Transverse colon (tissue), 4 donors: ENCODE data around the gene ARHGAP24.

Source experiments
- EP300 ChIP-seq: sonication (generic); formaldehyde crosslinking; IDR thresholded peaks from one replicate; pipeline ENCODE4 v1.6.1; 2017; ENCODE audit warnings: antibody characterized with exemption, low read depth
- POLR2AphosphoS5 ChIP-seq, 3 donors: sonication (generic); formaldehyde crosslinking; IDR thresholded peaks; one replicate each; pipeline ENCODE4 v1.6.1; 2016; ENCODE audit warnings: antibody characterized with exemption in 3 of 3
- TF ChIP-seq, protein P1 (sequence below), 5 experiments: fragments of 200-600 bp in 3 of 5; fragments of 450-650 bp in 2 of 5; sonication (generic) in 3 of 5; IDR thresholded peaks; 1 replicate in 2 of 5; 2 replicates in 3 of 5; pipeline ENCODE4 v1.5.1; 2016 to 2017; ENCODE audit warnings: antibody characterized with exemption in 5 of 5, inconsistent platforms in 3 of 5, mild to moderate bottlenecking in 2 of 5, moderate library complexity in 1 of 5

DNA sequence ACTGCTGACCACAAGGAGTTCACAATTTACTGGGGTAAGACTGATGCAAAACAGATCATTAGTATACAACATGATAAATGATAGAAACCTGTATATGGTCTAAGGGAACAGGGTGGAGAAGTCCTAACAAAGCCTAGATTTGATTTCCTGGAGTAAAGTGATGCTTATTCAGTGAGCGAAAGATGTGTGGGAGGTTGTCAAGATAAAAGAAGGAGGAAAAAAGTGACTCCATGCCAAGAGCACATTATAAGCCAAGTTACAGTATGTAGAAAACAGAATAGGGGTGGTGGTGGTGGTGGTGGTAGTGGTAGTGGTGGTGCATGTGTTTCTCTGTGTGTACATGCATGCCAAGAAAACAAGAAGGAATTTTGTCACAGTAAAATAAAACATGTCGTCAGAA lies 559.7 kb downstream of the ARHGAP24 start:
- TF ChIP-seq, protein P1, sequence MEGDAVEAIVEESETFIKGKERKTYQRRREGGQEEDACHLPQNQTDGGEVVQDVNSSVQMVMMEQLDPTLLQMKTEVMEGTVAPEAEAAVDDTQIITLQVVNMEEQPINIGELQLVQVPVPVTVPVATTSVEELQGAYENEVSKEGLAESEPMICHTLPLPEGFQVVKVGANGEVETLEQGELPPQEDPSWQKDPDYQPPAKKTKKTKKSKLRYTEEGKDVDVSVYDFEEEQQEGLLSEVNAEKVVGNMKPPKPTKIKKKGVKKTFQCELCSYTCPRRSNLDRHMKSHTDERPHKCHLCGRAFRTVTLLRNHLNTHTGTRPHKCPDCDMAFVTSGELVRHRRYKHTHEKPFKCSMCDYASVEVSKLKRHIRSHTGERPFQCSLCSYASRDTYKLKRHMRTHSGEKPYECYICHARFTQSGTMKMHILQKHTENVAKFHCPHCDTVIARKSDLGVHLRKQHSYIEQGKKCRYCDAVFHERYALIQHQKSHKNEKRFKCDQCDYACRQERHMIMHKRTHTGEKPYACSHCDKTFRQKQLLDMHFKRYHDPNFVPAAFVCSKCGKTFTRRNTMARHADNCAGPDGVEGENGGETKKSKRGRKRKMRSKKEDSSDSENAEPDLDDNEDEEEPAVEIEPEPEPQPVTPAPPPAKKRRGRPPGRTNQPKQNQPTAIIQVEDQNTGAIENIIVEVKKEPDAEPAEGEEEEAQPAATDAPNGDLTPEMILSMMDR (IDR thresholded peaks at IDR 0.05) = no peak
- TF ChIP-seq EP300 = no peak
- TF ChIP-seq POLR2AphosphoS5 (IDR thresholded peaks at IDR 0.05) = no peak
